OCI-LY3 (cell line): ENCODE data around the gene MS4A5.

Experiments used
- H2AFZ ChIP-seq: fragments of 200-600, 300-600 bp; shearing (Covaris generic); 2 replicates; pipeline ENCODE4 v1.6.0; 2014; ENCODE audit warnings: antibody characterized with exemption, low read depth, low read length
- H3K27ac ChIP-seq: fragments of 200-600, 300-600 bp; sonication (generic); 2 replicates; pipeline ENCODE4 v1.5.1; 2014; ENCODE audit warnings: mild to moderate bottlenecking, low read length, moderate library complexity, mixed read lengths
- H3K27me3 ChIP-seq: fragments of 200-600, 300-600 bp; sonication (generic); 2 replicates; pipeline ENCODE4 v1.6.1; 2014; ENCODE audit warnings: low read depth, low read length, mixed read lengths
- H3K36me3 ChIP-seq: fragments of 200-600, 300-600 bp; sonication (generic); replicated peaks from 2 replicates; pipeline ENCODE3; 2014; ENCODE audit warnings: low read depth, low read length, mixed read lengths
- H3K4me1 ChIP-seq: fragments of 300-600, 200-600 bp; sonication (generic); 2 replicates; pipeline ENCODE4 v1.6.1; 2014; ENCODE audit warnings: low read length, mixed read lengths
- H3K4me2 ChIP-seq: fragments of 200-600, 300-600 bp; sonication (generic); 2 replicates; pipeline ENCODE4 v1.6.1; 2014; ENCODE audit warnings: low read length, mixed read lengths
- H3K4me3 ChIP-seq: fragments of 300-600, 200-600 bp; sonication (generic); 2 replicates; pipeline ENCODE4 v1.5.1; 2014; ENCODE audit warnings: antibody characterized with exemption, mild to moderate bottlenecking, low read length, moderate library complexity
- H3K79me2 ChIP-seq: fragments of 300-600, 200-600 bp; shearing (Covaris generic); 2 replicates; pipeline ENCODE4 v1.6.1; 2014; ENCODE audit warnings: mild to moderate bottlenecking, low read length, mixed read lengths
- H3K9ac ChIP-seq: fragments of 300-600, 200-600 bp; shearing (Covaris generic); 2 replicates; pipeline ENCODE4 v1.6.0; 2014; ENCODE audit warnings: mild to moderate bottlenecking, low read length, moderate library complexity
- H3K9me3 ChIP-seq: fragments of 200-600, 300-600 bp; shearing (Covaris generic); 2 replicates; pipeline ENCODE4 v1.6.1; 2014; ENCODE audit warnings: low read length, mixed read lengths; ENCODE audit not compliant: insufficient read depth
- H4K20me1 ChIP-seq: fragments of 200-600, 300-600 bp; sonication (generic); 2 replicates; pipeline ENCODE4 v1.6.1; 2016; ENCODE audit warnings: low read length, mixed read lengths; ENCODE audit not compliant: insufficient read depth
- EZH2phosphoT487 ChIP-seq: fragments of 200-600 bp; shearing (Covaris generic); IDR thresholded peaks from 2 replicates; pipeline ENCODE4 v1.6.1; 2018; ENCODE audit warnings: antibody characterized with exemption, mixed run types, low read depth
- TF ChIP-seq, protein P1 (sequence below): fragments of 200-600, 300-600 bp; sonication (generic); IDR thresholded peaks from 2 replicates; pipeline ENCODE4 v1.5.1; 2014; ENCODE audit warnings: antibody characterized with exemption, low read length, low read depth

Gene MS4A5

DNA sequence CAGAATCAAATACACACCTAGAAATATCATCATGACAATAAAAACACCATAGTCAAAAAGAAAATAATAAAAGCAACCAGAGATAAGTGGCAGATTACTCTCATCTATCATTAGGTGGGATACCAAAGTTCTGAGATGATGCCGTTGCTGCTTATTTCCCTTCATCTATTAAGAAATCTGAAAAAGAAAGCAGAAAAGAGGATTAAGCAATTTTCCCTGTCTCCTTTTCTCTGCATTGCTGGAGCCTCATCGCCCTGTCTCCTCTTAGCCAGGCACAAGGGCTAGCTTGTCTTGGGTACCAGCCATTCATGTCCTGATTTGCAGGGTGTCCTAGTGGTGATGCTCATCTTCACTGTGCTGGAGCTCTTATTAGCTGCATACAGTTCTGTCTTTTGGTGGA, 37.0 kb upstream of the MS4A5 start:
- TF ChIP-seq EZH2phosphoT487, result no peak
- TF ChIP-seq, protein P1, sequence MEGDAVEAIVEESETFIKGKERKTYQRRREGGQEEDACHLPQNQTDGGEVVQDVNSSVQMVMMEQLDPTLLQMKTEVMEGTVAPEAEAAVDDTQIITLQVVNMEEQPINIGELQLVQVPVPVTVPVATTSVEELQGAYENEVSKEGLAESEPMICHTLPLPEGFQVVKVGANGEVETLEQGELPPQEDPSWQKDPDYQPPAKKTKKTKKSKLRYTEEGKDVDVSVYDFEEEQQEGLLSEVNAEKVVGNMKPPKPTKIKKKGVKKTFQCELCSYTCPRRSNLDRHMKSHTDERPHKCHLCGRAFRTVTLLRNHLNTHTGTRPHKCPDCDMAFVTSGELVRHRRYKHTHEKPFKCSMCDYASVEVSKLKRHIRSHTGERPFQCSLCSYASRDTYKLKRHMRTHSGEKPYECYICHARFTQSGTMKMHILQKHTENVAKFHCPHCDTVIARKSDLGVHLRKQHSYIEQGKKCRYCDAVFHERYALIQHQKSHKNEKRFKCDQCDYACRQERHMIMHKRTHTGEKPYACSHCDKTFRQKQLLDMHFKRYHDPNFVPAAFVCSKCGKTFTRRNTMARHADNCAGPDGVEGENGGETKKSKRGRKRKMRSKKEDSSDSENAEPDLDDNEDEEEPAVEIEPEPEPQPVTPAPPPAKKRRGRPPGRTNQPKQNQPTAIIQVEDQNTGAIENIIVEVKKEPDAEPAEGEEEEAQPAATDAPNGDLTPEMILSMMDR, result no peak
- peaks cover 14% of the 10 kb centered on the region for H3K36me3 ChIP-seq
- no peaks in the 10 kb centered on the region for H3K79me2 ChIP-seq
- H3K4me2 ChIP-seq, result no peak overlapping the region
- peaks cover 34% of the 10 kb centered on the region for H3K4me1 ChIP-seq
- H3K4me3 ChIP-seq, result no peak overlapping the region
- H3K9ac ChIP-seq, result no peak overlapping the region
- no peaks in the 10 kb centered on the region for H3K27me3 ChIP-seq
- H3K27ac ChIP-seq, result no peak overlapping the region
- H4K20me1 ChIP-seq, result no peaks in the 10 kb centered on the region
- H3K9me3 ChIP-seq, result no peaks in the 10 kb centered on the region; the same call in 1 of the 2 replicates
- H2AFZ ChIP-seq, result no peak overlapping the region

DNA sequence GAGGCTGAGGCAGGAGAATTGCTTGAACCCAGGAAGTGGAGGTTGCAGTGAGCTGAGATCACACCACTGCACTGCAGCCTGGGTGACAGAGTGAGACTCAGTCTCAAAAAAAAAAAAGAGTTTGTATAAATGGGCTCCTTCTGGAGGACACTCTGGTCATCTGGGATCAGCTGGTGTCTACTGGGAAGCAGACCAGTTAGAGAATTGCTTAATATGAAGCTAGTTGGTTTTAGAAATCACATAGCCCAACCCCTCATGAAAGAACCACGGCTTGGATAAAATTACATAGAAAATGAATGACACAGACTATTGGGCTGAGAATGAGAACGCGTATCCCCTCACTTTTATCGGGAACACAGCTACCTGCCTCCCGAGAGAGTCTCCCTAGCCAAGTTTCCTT, 36.4 kb upstream of the MS4A5 start:
- no peaks in the 10 kb centered on the region for H3K27me3 ChIP-seq
- H3K9ac ChIP-seq, result no peak overlapping the region
- no peak overlapping the region for H3K4me3 ChIP-seq
- no peak overlapping the region for H3K4me2 ChIP-seq
- H3K9me3 ChIP-seq, result no peaks in the 10 kb centered on the region; the same call in 1 of the 2 replicates
- H3K79me2 ChIP-seq, result no peaks in the 10 kb centered on the region
- no peaks in the 10 kb centered on the region for H4K20me1 ChIP-seq
- no peak overlapping the region for H2AFZ ChIP-seq
- TF ChIP-seq, protein P1, result no peak
- TF ChIP-seq EZH2phosphoT487, result no peak
- H3K27ac ChIP-seq, result no peak overlapping the region
- peaks cover 14% of the 10 kb centered on the region for H3K36me3 ChIP-seq
- peaks cover 38% of the 10 kb centered on the region for H3K4me1 ChIP-seq

DNA sequence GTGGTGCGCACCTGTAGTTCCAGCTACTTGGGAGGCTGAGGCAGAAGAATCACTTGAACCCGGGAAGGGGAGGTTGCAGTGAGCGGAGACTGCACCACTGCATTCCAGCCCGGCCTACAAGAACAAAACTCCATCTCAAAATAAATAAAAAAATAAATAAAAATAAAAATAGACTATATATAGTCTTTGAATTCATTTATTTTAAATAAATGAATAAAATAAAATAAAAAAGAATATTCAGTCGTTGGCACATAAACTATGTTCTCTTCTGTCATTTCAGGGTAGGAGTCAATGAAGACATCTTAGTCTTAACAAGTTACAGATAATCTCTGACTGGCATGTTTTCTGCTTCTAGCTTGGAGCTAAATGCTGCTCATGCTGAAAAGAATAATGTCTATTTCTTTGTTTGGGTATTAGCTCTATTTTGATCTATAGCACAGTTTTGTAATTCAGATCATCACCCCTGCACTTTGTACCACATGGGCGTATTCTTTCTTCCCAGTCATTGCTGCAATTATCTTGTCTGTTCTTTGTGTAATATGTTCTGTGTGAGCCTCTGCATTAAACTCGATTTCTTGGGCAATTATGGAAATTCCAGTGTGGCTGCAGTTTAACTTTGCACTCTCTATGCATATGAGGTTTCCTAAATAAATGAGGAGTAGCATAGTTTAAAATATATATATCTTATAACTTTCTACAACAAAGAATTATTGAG, 34.5 kb upstream of the MS4A5 start:
- Histone ChIP-seq H3K4me3 (no peak overlapping the region), H4K20me1 (no peaks in the 10 kb centered on the region), H3K4me1 (peaks cover 28% of the 10 kb centered on the region), H3K36me3 (peaks cover 9% of the 10 kb centered on the region), H3K4me2 (no peak overlapping the region), H3K27me3 (no peaks in the 10 kb centered on the region), H3K9ac (no peak overlapping the region), H2AFZ (no peak overlapping the region), H3K27ac (no peak overlapping the region), H3K79me2 (no peaks in the 10 kb centered on the region), H3K9me3 (no peaks in the 10 kb centered on the region)
- TF ChIP-seq, protein P1, result no peak
- TF ChIP-seq EZH2phosphoT487, result no peak

DNA sequence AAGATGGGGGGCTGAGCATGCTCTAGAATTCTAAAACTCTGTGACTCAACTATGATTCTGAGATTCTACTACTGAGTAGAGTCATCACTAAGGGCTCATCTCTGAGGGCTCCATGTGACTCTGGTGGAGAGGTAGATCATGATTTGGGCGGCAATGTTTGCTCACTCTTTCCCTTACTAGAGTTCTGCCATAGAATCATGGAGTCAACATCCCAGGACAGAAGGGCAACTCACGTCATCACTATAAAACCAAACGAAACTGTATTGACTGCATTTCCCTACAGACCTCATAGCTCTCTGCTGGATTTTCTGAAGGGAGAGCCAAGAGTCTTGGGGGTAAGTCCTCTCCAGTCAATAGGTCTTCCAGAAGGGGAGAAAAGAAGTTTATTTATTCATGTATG, 33.0 kb upstream of the MS4A5 start, which contains the start of gene MS4A14:
Gene MS4A14 (plus strand): TSS at position 78 of the 400 bp plus-strand sequence. CDS start 120 bp downstream, at position 198.
- Histone ChIP-seq H3K4me2 (peak within 1 kb of the TSS; percentile 47), H4K20me1 (no peaks in the 10 kb centered on the region), H3K4me1 (peaks cover 20% of the 10 kb centered on the region), H3K36me3 (peaks cover 3% of the 10 kb centered on the region), H3K79me2 (no peaks in the 10 kb centered on the region), H2AFZ (peak within 1 kb of the TSS; percentile 54; the same call in 1 of the 2 replicates), H3K4me3 (peak within 1 kb of the TSS; percentile 31), H3K9ac (peak within 1 kb of the TSS; percentile 35; the same call in 1 of the 2 replicates), H3K9me3 (no peaks in the 10 kb centered on the region), H3K27ac (peak within 1 kb of the TSS; percentile 82), H3K27me3 (no peaks in the 10 kb centered on the region)
- TF ChIP-seq, protein P1, result no peak
- no peak for TF ChIP-seq EZH2phosphoT487
